ENCODE measurements around the gene MORF4L1. TPM values are rescaled to one million over a fixed set of nuclear protein-coding genes. Genes with fewer than 3 reads are reported as not detected.
"Not testable (repeated sequence)": the region's sequence is repeated elsewhere in the genome, so short reads cannot be mapped to it uniquely, and the experiment has no call there.

The MORF4L1 gene
- total and polyA plus RNA-seq, 10 of the 15 experiments (the other 5 are each of a cell fraction or from before 2014, with no cell fraction given): 113 to 636 (median 229) TPM

- H3K27ac ChIP-seq (ENCODE audit: control insufficient read depth, insufficient read depth); H3K4me2 ChIP-seq (ENCODE audit: control insufficient read depth, insufficient read depth); H3K9ac ChIP-seq (ENCODE audit: control insufficient read depth, insufficient read depth, low read length); H3K4me3 ChIP-seq; H3K4me1 ChIP-seq (ENCODE audit: control insufficient read depth, insufficient read depth, low read length); ATAC-seq; FAIRE-seq; BruUV-seq (replicated peaks); H3K36me3 ChIP-seq (ENCODE audit: control insufficient read depth in 2 of 2, insufficient read depth in 2 of 2, low read length in 1 of 2); H3K9me3 ChIP-seq (replicated peaks; ENCODE audit: control insufficient read depth, insufficient read depth, low read length); H4K20me1 ChIP-seq (ENCODE audit: control insufficient read depth, insufficient read depth); H2AFZ ChIP-seq (ENCODE audit: control insufficient read depth, low read depth, low read length); DNase-seq (ENCODE audit: low read depth, low spot score); in situ Hi-C loops (cut with MboI); H3K27me3 ChIP-seq (replicated peaks in 1 of 2; ENCODE audit: control insufficient read depth in 2 of 2, insufficient read depth in 2 of 2, low read length in 1 of 2): not testable (repeated sequence)
- ChIA-PET SMC1A (ENCODE audit: uncharacterized antibody, unreplicated experiment) (interaction anchor here (0.8 to 1.1 kb wide), 2 partner anchors 8 to 14 kb away, joined by 3 read pairs; no protein-coding TSS in a partner anchor), CTCF (interaction anchor here (1.0 to 1.6 kb wide), 4 partner anchors 11 to 313 kb away, joined by 3 to 7 read pairs (median 4); no protein-coding TSS in a partner anchor), POLR2A (interaction anchor here (0.6 to 2.5 kb wide), 5 partner anchors 9 to 73 kb away, joined by 3 to 12 read pairs (median 5); partner anchors contain the start of gene CTSH), RAD21 (ENCODE audit: unreplicated experiment) (interaction anchor here (0.6 to 0.7 kb wide), 2 partner anchors 13 to 27 kb away, joined by 3 read pairs; no protein-coding TSS in a partner anchor)
- intact Hi-C loops (cut with micrococcal nuclease; ENCODE audit: unreplicated experiment): loop anchor here (2.0 kb wide), 2 partner anchors 73 to 115 kb away; partner anchors contain the start of gene CTSH
- 94% methylated on average over 21 of the region's 24 CpGs for WGBS (ENCODE audit: insufficient coverage, insufficient replicate concordance, low lambda C conversion rate, missing lambda C conversion rate)
- H3K79me2 ChIP-seq (ENCODE audit: control insufficient read depth, insufficient read depth, low read length): peaks cover 38% of the 10 kb centered on the region
These were observed 1.1 kb upstream of the MORF4L1 start for GRCh38 chr15:78871483-78872127.

- Histone ChIP-seq H3K36me3 (ENCODE audit: control insufficient read depth in 2 of 2, insufficient read depth in 2 of 2, low read length in 1 of 2) (no peaks in the 10 kb centered on the region), H3K4me2 (ENCODE audit: control insufficient read depth, insufficient read depth) (peak overlapping the region; percentile 54; the same call in 1 of the 2 replicates), H4K20me1 (ENCODE audit: control insufficient read depth, insufficient read depth) (peaks cover 7% of the 10 kb centered on the region), H3K9ac (ENCODE audit: control insufficient read depth, insufficient read depth, low read length) (peak overlapping the region; percentile 100), H2AFZ (ENCODE audit: control insufficient read depth, low read depth, low read length) (peak overlapping the region; percentile 39), H3K79me2 (ENCODE audit: control insufficient read depth, insufficient read depth, low read length) (peaks cover 53% of the 10 kb centered on the region), H3K9me3 (replicated peaks; ENCODE audit: control insufficient read depth, insufficient read depth, low read length) (no peaks in the 10 kb centered on the region), H3K27me3 (replicated peaks in 1 of 2; ENCODE audit: control insufficient read depth in 2 of 2, insufficient read depth in 2 of 2, low read length in 1 of 2) (no peaks in the 10 kb centered on the region), H3K27ac (ENCODE audit: control insufficient read depth, insufficient read depth) (peak overlapping the region; percentile 99), H3K4me3 (peak overlapping the region; percentile 90), H3K4me1 (ENCODE audit: control insufficient read depth, insufficient read depth, low read length) (peaks cover 3% of the 10 kb centered on the region; the same call in 1 of the 2 replicates)
- RAD21 ChIA-PET (ENCODE audit: unreplicated experiment): interaction anchor here (0.9 to 1.5 kb wide), 6 partner anchors 13 to 117 kb away, joined by 3 to 5 read pairs (median 4); partner anchors contain the start of gene CTSH
- ATAC-seq: peak; percentile 83
- no TSS peak for BruUV-seq (replicated peaks)
- in situ Hi-C loops (cut with MboI): no loop called here
- SMC1A ChIA-PET (ENCODE audit: uncharacterized antibody, unreplicated experiment): interaction anchor here (0.8 to 1.8 kb wide), 8 partner anchors 12 to 174 kb away, joined by 3 to 8 read pairs (median 4); no protein-coding TSS in a partner anchor
- CTCF ChIA-PET: interaction anchor here (0.6 to 2.2 kb wide), 17 partner anchors 10 to 134 kb away, joined by 3 to 18 read pairs (median 4); no protein-coding TSS in a partner anchor
- 0% methylated on average over 42 of the region's 75 CpGs for WGBS (ENCODE audit: insufficient coverage, insufficient replicate concordance, low lambda C conversion rate, missing lambda C conversion rate)
- POLR2A ChIA-PET: interaction anchor here (0.5 to 2.5 kb wide), 17 partner anchors 8 to 1164 kb away, joined by 3 to 12 read pairs (median 4); partner anchors contain the start of genes CTSH and PSMA4
- FAIRE-seq: no peak
- intact Hi-C loops (cut with micrococcal nuclease; ENCODE audit: unreplicated experiment): loop anchor here (1.0 to 2.0 kb wide), 3 partner anchors 13 to 116 kb away; partner anchors contain the start of gene CTSH
- peak; percentile 53 for DNase-seq (ENCODE audit: low read depth, low spot score)
- TF ChIP-seq BRCA1 (IDR thresholded peaks at IDR 0.05; ENCODE audit: low read depth, low read length): no peak
- 0 out of 2 replicates have a peak, but pooled peaks have one; percentile 20 for TF ChIP-seq PRDM15 (CRISPR knock-in tag; IDR thresholded peaks at IDR 0.05)
- 0 out of 2 replicates have a peak, but pooled peaks have one; percentile 30 for TF ChIP-seq WRNIP1 (IDR thresholded peaks at IDR 0.05; ENCODE audit: borderline replicate concordance, low read depth, low read length)
- no peak for TF ChIP-seq HSF1 (IDR thresholded peaks at IDR 0.05; ENCODE audit: low read depth, low read length)
- TF ChIP-seq YBX1 (IDR thresholded peaks at IDR 0.05): no peak
- no peak for TF ChIP-seq TCF3 (IDR thresholded peaks at IDR 0.05; ENCODE audit: borderline replicate concordance, insufficient read depth, low read depth, low read length)
- TF ChIP-seq MTA3 (IDR thresholded peaks at IDR 0.05; ENCODE audit: borderline replicate concordance, low read length): no peak
These were observed 492 bp downstream of the MORF4L1 start for GRCh38 chr15:78872972-78873792.

Data from GM12878 (cell line).